Panc1 (cell line): Measurements from ENCODE around the gene CDKN1A. TPM values are rescaled to one million over a fixed set of nuclear protein-coding genes. Genes with fewer than 3 reads are reported as not detected.

Experiments
- ATAC-seq: fragments of 200-7000 bp; cut with Tn5 transposase; 2 replicates; pipeline ENCODE4 v1.9.1; 2020; ENCODE audit warnings: mild to moderate bottlenecking, moderate library complexity
- BruUV-seq: library from RNA; stranded (reverse); fragments of 400-500 nt; replicated peaks from 2 replicates; lab custom pipeline; 2021; lab: Mats Ljungman, UMichigan
- CTCF ChIA-PET: fragments of 300-600 bp; sonication (Branson Sonifier 250); formaldehyde crosslinking; loops from one replicate; lab custom pipeline; 2022; ENCODE audit warnings: antibody characterized with exemption; lab: Charles Lee
- POLR2A ChIA-PET: fragments of 300-600 bp; sonication (Branson Sonifier 250); formaldehyde crosslinking; loops from one replicate; lab custom pipeline; 2022; ENCODE audit warnings: antibody characterized with exemption; lab: Charles Lee
- DNase-seq: peaks from one replicate; pipeline ENCODE4 v3.0.0-alpha.2; 2010; ENCODE audit warnings: low read depth, low spot score
- H3K27ac ChIP-seq: 2 replicates; pipeline ENCODE4 v1.5.1; 2011; ENCODE audit warnings: mild to moderate bottlenecking, low read length, inconsistent platforms
- H3K27me3 ChIP-seq: fragments of 200-500 bp; sonication (Bioruptor generic); 2 replicates; pipeline ENCODE4 v1.6.0; 2014; ENCODE audit warnings: low read length, inconsistent platforms; ENCODE audit not compliant: control insufficient read depth, insufficient read depth
- H3K36me3 ChIP-seq: fragments of 200-500 bp; sonication (Bioruptor generic); 2 replicates; pipeline ENCODE4 v1.5.1; 2014; ENCODE audit warnings: inconsistent platforms, mild to moderate bottlenecking, low read length, moderate library complexity; ENCODE audit not compliant: control insufficient read depth, insufficient read depth
- H3K4me1 ChIP-seq: 2 replicates; pipeline ENCODE4 v1.5.1; 2011; ENCODE audit warnings: inconsistent platforms, mild to moderate bottlenecking, low read length, moderate library complexity; ENCODE audit not compliant: control insufficient read depth, insufficient read depth
- H3K4me3 ChIP-seq, 2 experiments: 2 replicates each; pipeline ENCODE4 v1.5.1; 2011 to 2012; ENCODE audit warnings: low read depth in 2 of 2, low read length in 2 of 2, mild to moderate bottlenecking in 2 of 2, inconsistent platforms in 1 of 2, moderate library complexity in 1 of 2
- H3K9me3 ChIP-seq: fragments of 200-500 bp; sonication (Bioruptor generic); 2 replicates; pipeline ENCODE4 v1.5.1; 2014; ENCODE audit warnings: low read depth, mild to moderate bottlenecking, inconsistent platforms, low read length, moderate library complexity; ENCODE audit not compliant: control insufficient read depth, insufficient read depth
- CTCF ChIP-seq: fragments of 450-650 bp; IDR thresholded peaks from 2 replicates; pipeline ENCODE4 v1.5.1; 2017; ENCODE audit warnings: mild to moderate bottlenecking
- POLR2AphosphoS5 ChIP-seq: IDR thresholded peaks from 2 replicates; pipeline ENCODE4 v1.6.1; 2012; ENCODE audit warnings: mild to moderate bottlenecking, low read depth, low read length, moderate library complexity
- REST ChIP-seq, 2 experiments: IDR thresholded peaks; 2 replicates each; pipeline ENCODE4 v1.6.1; 2011 to 2012; ENCODE audit warnings: low read depth in 2 of 2, control low read depth in 1 of 2, low read length in 1 of 2, mild to moderate bottlenecking in 1 of 2, moderate library complexity in 1 of 2; ENCODE audit not compliant: insufficient read depth in 1 of 2
- SIN3A ChIP-seq: IDR thresholded peaks from 2 replicates; pipeline ENCODE4 v1.6.1; 2012; ENCODE audit warnings: low read depth, mild to moderate bottlenecking, low read length, moderate library complexity, borderline replicate concordance; ENCODE audit not compliant: insufficient read depth
- TCF7L2 ChIP-seq: IDR thresholded peaks from 2 replicates; pipeline ENCODE4 v1.6.1; 2011; ENCODE audit warnings: mild to moderate bottlenecking, low read depth, low read length, inconsistent platforms
- in situ Hi-C: cut with HindIII; loops from 2 replicates; pipeline ENCODE4 v1.10.0; 2016; ENCODE audit warnings: low sequenced_read_pairs, low pct_unique_long_range_greater_than_20kb
- intact Hi-C: fragments of 100-400 bp; cut with micrococcal nuclease; formaldehyde crosslinking; loops from one replicate; pipeline ENCODE4 v1.10.0; 2022; ENCODE audit not compliant: unreplicated experiment
- total RNA-seq: library from RNA; stranded (reverse); gene quantifications from one replicate; pipeline ENCODE4 v1.2.1, GENCODE V29; 2021; ENCODE audit not compliant: unreplicated experiment

The CDKN1A gene
- total RNA-seq, 1 experiment from 2014 or later = 46.2 TPM

DNA sequence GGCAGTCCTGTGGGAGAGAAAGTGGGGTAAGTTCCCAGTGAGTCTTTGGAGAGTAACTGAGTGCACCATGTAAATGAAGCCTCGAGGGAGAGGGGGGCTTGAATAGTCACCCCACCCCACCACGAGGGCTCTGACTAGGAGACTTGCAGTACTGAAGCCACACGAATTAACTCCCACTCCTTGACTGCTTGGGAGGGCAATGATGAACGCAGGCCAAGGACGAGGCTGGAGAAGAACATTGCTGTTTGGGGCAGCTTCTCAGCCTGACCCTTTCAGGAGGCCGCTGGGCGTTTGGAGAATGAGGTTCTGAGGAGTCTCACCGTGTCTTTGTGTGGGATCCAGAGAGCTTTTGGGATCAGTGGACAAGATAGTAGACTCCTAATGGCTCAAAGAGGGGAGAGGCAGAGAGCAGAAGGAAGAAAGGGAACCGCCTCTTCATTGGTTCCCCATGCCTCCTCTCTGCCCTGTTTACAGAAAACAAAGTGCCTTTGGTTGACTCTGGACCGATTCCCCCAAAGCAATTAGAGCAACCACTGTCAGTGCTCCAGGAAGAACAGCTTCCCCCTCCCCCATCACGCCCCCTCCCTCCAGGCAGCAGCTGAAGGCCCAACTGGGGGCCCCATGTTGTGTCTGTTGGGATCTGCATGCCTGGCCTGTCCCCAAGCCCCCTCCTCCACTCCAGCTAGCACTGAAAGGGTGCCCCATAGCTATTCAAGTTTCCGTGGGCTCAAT is 41.7 kb upstream of the CDKN1A start:
- ChIA-PET CTCF (no interaction called here), POLR2A (interaction anchor here (0.6 kb wide), 1 partner anchor 75 kb away, joined by 4 read pairs; no protein-coding TSS in a partner anchor)
- ATAC-seq (no peak), DNase-seq (no peak)
- no TSS peak for BruUV-seq
- Histone ChIP-seq H3K27ac (no peak overlapping the region; the same call in 1 of the 2 replicates), H3K4me3 (no peak overlapping the region), H3K27me3 (no peaks in the 10 kb centered on the region), H3K9me3 (no peaks in the 10 kb centered on the region), H3K36me3 (no peaks in the 10 kb centered on the region), H3K4me1 (peaks cover 27% of the 10 kb centered on the region)
- intact Hi-C loops = no loop called here
- TF ChIP-seq REST (IDR thresholded peaks at IDR 0.05; ENCODE audit: insufficient read depth in 1 of 2, low read depth in 2 of 2, low read length in 1 of 2) = no peak
- no peak for TF ChIP-seq POLR2AphosphoS5
- TF ChIP-seq TCF7L2 = no peak
- no peak for TF ChIP-seq CTCF
- no peak for TF ChIP-seq SIN3A
- in situ Hi-C loops = no loop called here

GRCh38 chr6:36638579-36638978 is 39.9 kb upstream of the CDKN1A start:
- H3K36me3 ChIP-seq = no peaks in the 10 kb centered on the region
- H3K9me3 ChIP-seq = no peaks in the 10 kb centered on the region
- H3K4me1 ChIP-seq = peaks cover 32% of the 10 kb centered on the region
- no TSS peak for BruUV-seq
- TF ChIP-seq POLR2AphosphoS5 (no peak), REST (IDR thresholded peaks at IDR 0.05; ENCODE audit: insufficient read depth in 1 of 2, low read depth in 2 of 2, low read length in 1 of 2) (no peak), TCF7L2 (no peak), CTCF (no peak), SIN3A (no peak)
- H3K27me3 ChIP-seq = no peaks in the 10 kb centered on the region
- no peak for ATAC-seq
- intact Hi-C loops (no loop called here), in situ Hi-C loops (no loop called here)
- no peak overlapping the region for H3K4me3 ChIP-seq
- CTCF ChIA-PET = no interaction called here
- no peak for DNase-seq
- H3K27ac ChIP-seq = no peak overlapping the region
- POLR2A ChIA-PET = no interaction called here
